H1 (cell line): ENCODE data around the gene METTL1. TPM values are rescaled to one million over a fixed set of nuclear protein-coding genes. Genes with fewer than 3 reads are reported as not detected.

Source experiments
- CTCF ChIA-PET: fragments of 300-600 bp; sonication (Branson Sonifier 250); formaldehyde crosslinking; loops from one replicate; lab custom pipeline; 2021; ENCODE audit not compliant: partially characterized antibody; lab: Charles Lee
- POLR2A ChIA-PET: fragments of 300-600 bp; sonication (Branson Sonifier 250); formaldehyde crosslinking; loops from one replicate; lab custom pipeline; 2021; ENCODE audit warnings: inconsistent platforms; ENCODE audit not compliant: partially characterized antibody; lab: Charles Lee
- DNase-seq, 2 experiments: peaks; one replicate each; pipeline versions ENCODE4 v3.0.0 to v3.0.0-alpha.2; 2010 to 2022; ENCODE audit warnings: low spot score in 2 of 2, low read depth in 1 of 2, mixed read lengths in 1 of 2
- FAIRE-seq: peaks from 2 replicates; lab custom pipeline; 2011; peaks lifted over from hg19 to GRCh38; lab: Jason Lieb, UNC
- H2AFZ ChIP-seq: 2 replicates; pipeline ENCODE4 v1.8.1; 2012; ENCODE audit warnings: low read length, inconsistent platforms
- H2AK5ac ChIP-seq: 2 replicates; pipeline ENCODE4 v1.6.1; 2013; ENCODE audit warnings: low read depth, low read length
- H2BK120ac ChIP-seq: replicated peaks from 2 replicates; pipeline ENCODE3; 2013; ENCODE audit warnings: low read depth, low read length, inconsistent platforms
- H2BK12ac ChIP-seq: 2 replicates; pipeline ENCODE4 v1.6.1; 2013; ENCODE audit warnings: low read depth, low read length
- H2BK15ac ChIP-seq: 2 replicates; pipeline ENCODE4 v1.6.1; 2013; ENCODE audit warnings: low read length
- H2BK20ac ChIP-seq: 2 replicates; pipeline ENCODE4 v1.6.1; 2013; ENCODE audit warnings: low read length
- H2BK5ac ChIP-seq: 2 replicates; pipeline ENCODE4 v1.6.1; 2013; ENCODE audit warnings: low read depth, low read length
- H3K14ac ChIP-seq: 2 replicates; pipeline ENCODE4 v1.6.1; 2013; ENCODE audit warnings: inconsistent platforms; ENCODE audit not compliant: insufficient read length
- H3K18ac ChIP-seq: 2 replicates; pipeline ENCODE4 v1.6.1; 2013; ENCODE audit warnings: low read length; ENCODE audit errors: extremely low read depth
- H3K23ac ChIP-seq: 2 replicates; pipeline ENCODE4 v1.6.1; 2013; ENCODE audit warnings: inconsistent platforms; ENCODE audit not compliant: insufficient read length
- H3K23me2 ChIP-seq: 2 replicates; pipeline ENCODE4 v1.6.1; 2013; ENCODE audit warnings: low read depth, low read length
- H3K27ac ChIP-seq: 2 replicates; pipeline ENCODE4 v1.6.1; 2011; ENCODE audit warnings: low read depth, low read length, inconsistent platforms
- H3K27me3 ChIP-seq, 4 experiments: replicated peaks in 1 of 4; 1 replicate in 1 of 4; 2 replicates in 3 of 4; pipeline versions ENCODE4 v1.6.1 to v1.8.1; 2011 to 2013; ENCODE audit warnings: low read length in 3 of 4, mild to moderate bottlenecking in 3 of 4, inconsistent platforms in 2 of 4, mixed read lengths in 2 of 4, moderate library complexity in 1 of 4; ENCODE audit not compliant: control insufficient read depth in 3 of 4, insufficient read depth in 3 of 4; ENCODE audit errors: extremely low read depth in 1 of 4
- H3K36me3 ChIP-seq, 4 experiments: 2 replicates each; pipeline versions ENCODE4 v1.6.1 to v1.8.1; 2011 to 2013; ENCODE audit warnings: mild to moderate bottlenecking in 4 of 4, low read length in 3 of 4, moderate library complexity in 2 of 4, control low read depth in 1 of 4, inconsistent platforms in 1 of 4; ENCODE audit not compliant: insufficient read depth in 4 of 4, control insufficient read depth in 2 of 4
- H3K4ac ChIP-seq: replicated peaks from 2 replicates; pipeline ENCODE3; 2013; ENCODE audit warnings: low read length, low read depth, mixed read lengths, inconsistent platforms; ENCODE audit not compliant: insufficient read length
- H3K4me1 ChIP-seq, 4 experiments: replicated peaks in 1 of 4; 1 replicate in 1 of 4; 2 replicates in 3 of 4; pipeline versions ENCODE4 v1.6.1 to v1.8.1; 2011 to 2013; ENCODE audit warnings: low read length in 3 of 4, inconsistent platforms in 2 of 4, mixed read lengths in 1 of 4; ENCODE audit not compliant: insufficient read depth in 4 of 4, control insufficient read depth in 3 of 4
- H3K4me2 ChIP-seq, 2 experiments: 2 replicates each; pipeline versions ENCODE4 v1.6.1 to v1.8.1; 2011 to 2013; ENCODE audit warnings: low read depth in 2 of 2, low read length in 2 of 2, control low read depth in 1 of 2, inconsistent platforms in 1 of 2, mild to moderate bottlenecking in 1 of 2; ENCODE audit not compliant: insufficient read depth in 1 of 2
- H3K4me3 ChIP-seq, 4 experiments: fragments of 200-600, 300-600 bp in 1 of 4; sonication (generic), shearing (Covaris generic), sonication (Bioruptor Twin) in 1 of 4; 2 replicates each; pipeline versions ENCODE4 v1.5.1 to v1.8.1; 2011 to 2016; ENCODE audit warnings: low read length in 4 of 4, low read depth in 3 of 4, control low read depth in 2 of 4, inconsistent platforms in 2 of 4, mild to moderate bottlenecking in 2 of 4, mixed read lengths in 1 of 4, moderate library complexity in 1 of 4; ENCODE audit not compliant: insufficient read depth in 2 of 4; ENCODE audit errors: extremely low read depth in 1 of 4
- H3K56ac ChIP-seq: replicated peaks from 2 replicates; pipeline ENCODE3; 2013; ENCODE audit warnings: low read depth, mild to moderate bottlenecking, mixed read lengths, low read length, inconsistent platforms; ENCODE audit not compliant: insufficient read length
- H3K79me1 ChIP-seq: 2 replicates; pipeline ENCODE4 v1.6.1; 2013; ENCODE audit warnings: low read depth, low read length, control low read depth
- H3K79me2 ChIP-seq, 2 experiments: 2 replicates each; pipeline versions ENCODE4 v1.6.1 to v1.8.1; 2012 to 2013; ENCODE audit warnings: low read length in 2 of 2, mild to moderate bottlenecking in 2 of 2, inconsistent platforms in 1 of 2; ENCODE audit not compliant: insufficient read depth in 2 of 2, control insufficient read depth in 1 of 2
- H3K9ac ChIP-seq, 4 experiments: replicated peaks in 1 of 4; 1 replicate in 1 of 4; 2 replicates in 3 of 4; pipeline versions ENCODE4 v1.6.1 to v1.8.1; 2011 to 2013; ENCODE audit warnings: low read depth in 3 of 4, low read length in 3 of 4, control low read depth in 2 of 4, mild to moderate bottlenecking in 2 of 4, moderate library complexity in 2 of 4, inconsistent platforms in 1 of 4; ENCODE audit errors: extremely low read depth in 1 of 4
- H3K9me3 ChIP-seq, 2 experiments: 2 replicates each; pipeline versions ENCODE4 v1.6.1 to v1.8.1; 2012 to 2013; ENCODE audit warnings: mild to moderate bottlenecking in 2 of 2, moderate library complexity in 2 of 2, control low read depth in 1 of 2, inconsistent platforms in 1 of 2, low read depth in 1 of 2, low read length in 1 of 2, mixed read lengths in 1 of 2; ENCODE audit not compliant: insufficient read depth in 2 of 2
- H4K20me1 ChIP-seq, 2 experiments: replicated peaks in 1 of 2; 2 replicates each; pipeline versions ENCODE3 to v1.8.1; 2011 to 2013; ENCODE audit warnings: inconsistent platforms in 2 of 2, low read length in 2 of 2, mild to moderate bottlenecking in 1 of 2; ENCODE audit not compliant: insufficient read depth in 2 of 2, control insufficient read depth in 1 of 2
- H4K5ac ChIP-seq: 2 replicates; pipeline ENCODE4 v1.6.1; 2013; ENCODE audit warnings: low read length, low read depth, mixed read lengths, inconsistent platforms; ENCODE audit not compliant: insufficient read length
- H4K8ac ChIP-seq: 2 replicates; pipeline ENCODE4 v1.8.0; 2013; ENCODE audit warnings: mild to moderate bottlenecking, moderate library complexity, low read length, inconsistent platforms; ENCODE audit not compliant: insufficient read depth; ENCODE audit errors: extremely low read depth
- H4K91ac ChIP-seq: replicated peaks from 2 replicates; pipeline ENCODE3; 2013; ENCODE audit warnings: low read length, mixed read lengths, inconsistent platforms; ENCODE audit not compliant: insufficient read length
- FOSL1 ChIP-seq: IDR thresholded peaks from 2 replicates; pipeline ENCODE4 v1.6.1; 2011; ENCODE audit warnings: mild to moderate bottlenecking, low read depth, low read length, moderate library complexity; ENCODE audit not compliant: insufficient read depth
- WGBS, 2 experiments: shearing (Covaris generic) in 1 of 2; methylation state at CpG; one replicate each; pipeline versions ENCODE4 v1.1.6 to v1.1.7; 2013 to 2015; ENCODE audit warnings: low lambda C conversion rate in 2 of 2, mixed read lengths in 2 of 2, inconsistent platforms in 1 of 2, low coverage in 1 of 2, missing lambda C conversion rate in 1 of 2; ENCODE audit not compliant: insufficient replicate concordance in 2 of 2, insufficient coverage in 1 of 2, insufficient read length in 1 of 2; ENCODE audit errors: extremely low coverage in 1 of 2, missing lambda C conversion rate in 1 of 2; 5-methylcytosine and 5-hydroxymethylcytosine counted together
- polyA plus RNA-seq, 7 experiments: library from polyadenylated mRNA; depleted of rRNA in 3 of 7; stranded (reverse) in 5 of 7; unstranded in 2 of 7; fragments of >200 nt in 5 of 7; fragments of 200-250 nt in 2 of 7; gene quantifications; 1 replicate in 5 of 7; 2 replicates in 1 of 7; 4 replicates in 1 of 7; pipeline versions ENCODE4 v1.2.1 to v1.2.3, GENCODE V29; 2011 to 2013; ENCODE audit warnings: missing spikeins in 2 of 7, mixed read lengths in 2 of 7
- total RNA-seq: library from RNA; stranded (reverse); fragmentation: NEBNext Ultra II Directional; extraction: Animal tissue kit (Norgen Biotek cat#: 25700); gene quantifications from 2 replicates; pipeline ENCODE4 v1.2.1, GENCODE V29; 2021

Gene METTL1
- total and polyA plus RNA-seq, 2 of the 8 experiments (the other 6 are each of a cell fraction or from before 2014, with no cell fraction given): 40.5 to 46.0 TPM

DNA sequence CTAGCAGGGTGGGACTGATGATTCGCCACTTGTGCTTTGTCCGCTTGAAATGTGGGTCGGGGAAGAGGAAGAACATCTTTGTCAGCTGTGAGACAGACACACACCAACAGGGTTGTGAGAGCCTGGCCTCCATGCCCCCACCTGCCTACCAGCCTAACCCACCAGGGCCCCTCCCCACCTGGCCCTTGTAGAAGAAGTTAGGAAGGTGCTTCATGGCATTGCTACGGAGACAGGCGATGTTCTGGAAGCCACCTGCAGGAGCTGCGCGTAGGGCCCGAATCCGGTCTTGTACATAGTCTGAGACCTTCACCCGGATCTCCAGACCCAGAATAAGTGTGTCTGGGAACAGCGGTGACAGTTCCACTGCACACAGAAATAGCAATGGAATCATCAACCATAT, 2.3 kb downstream of the METTL1 start:
- 88% methylated on average over 11 of the region's 11 CpGs; no CpG with 5 or more reads in 1 of the 2 experiments for WGBS, 2 experiments
- FAIRE-seq: no peak
- CTCF ChIA-PET: interaction anchor here (1.0 to 1.6 kb wide), 2 partner anchors 10 to 12 kb away, joined by 3 read pairs; no protein-coding TSS in a partner anchor

More for the DNA sequence above, 2.3 kb downstream of the METTL1 start:
- H3K79me1 ChIP-seq: no peaks in the 10 kb centered on the region; the same call in 1 of the 2 replicates
- POLR2A ChIA-PET: interaction anchor here (1.1 to 4.4 kb wide), 2 partner anchors 13 to 30 kb away, joined by 3 to 19 read pairs; partner anchors contain the start of gene TSFM
- no peak overlapping the region for H2AK5ac ChIP-seq
- no peak overlapping the region for H3K4ac ChIP-seq
- H4K20me1 ChIP-seq: peaks cover 0 to 4% of the 10 kb centered on the region in 2 experiments
- H3K23ac ChIP-seq: no peak overlapping the region
- no peak overlapping the region for H3K18ac ChIP-seq
- no peak overlapping the region for H2BK15ac ChIP-seq
- no peak overlapping the region for H4K91ac ChIP-seq
- no peaks in the 10 kb centered on the region for H3K9me3 ChIP-seq
- peaks cover 11 to 17% (median 14%) of the 10 kb centered on the region in 4 experiments; a peak in 7 of 8 replicates for H3K36me3 ChIP-seq
- no peak overlapping the region for H2BK5ac ChIP-seq
- DNase-seq: no peak
- no peak overlapping the region for H2BK20ac ChIP-seq
- H3K27ac ChIP-seq: no peak overlapping the region
- H3K4me3 ChIP-seq: no peak overlapping the region
- no peak overlapping the region for H2BK12ac ChIP-seq
- no peak for TF ChIP-seq FOSL1
- 0 out of 4 replicates have a peak, but pooled peaks cover 0 to 7% of the 10 kb centered on the region in 2 experiments for H3K79me2 ChIP-seq
- no peak overlapping the region for H4K8ac ChIP-seq
- H3K4me1 ChIP-seq: peaks cover 12 to 25% (median 17%) of the 10 kb centered on the region in 4 experiments
- H3K9ac ChIP-seq: no peak overlapping the region
- H2BK120ac ChIP-seq: no peak overlapping the region
- peaks cover 17 to 29% (median 25%) of the 10 kb centered on the region in 4 experiments for H3K27me3 ChIP-seq
- no peak overlapping the region for H3K4me2 ChIP-seq
- H2AFZ ChIP-seq: no peak overlapping the region
- H3K56ac ChIP-seq: no peak overlapping the region
- peaks cover 33% of the 10 kb centered on the region for H3K23me2 ChIP-seq
- H4K5ac ChIP-seq: no peak overlapping the region
- H3K14ac ChIP-seq: no peak overlapping the region
